HepG2 (cell line): Measurements from ENCODE around the gene EXOC1. TPM values are rescaled to one million over a fixed set of nuclear protein-coding genes. Genes with fewer than 3 reads are reported as not detected.

Experiments used
- GMEB1 ChIP-seq: sonication (generic); formaldehyde crosslinking; IDR thresholded peaks from 2 replicates; pipeline ENCODE4 v1.5.1; 2020; ENCODE audit warnings: missing genetic modification reagents, mild to moderate bottlenecking, borderline replicate concordance
- HNRNPK ChIP-seq: fragments of 200-400 bp; formaldehyde crosslinking; IDR thresholded peaks from 2 replicates; pipeline ENCODE4 v1.6.1; 2018; ENCODE audit warnings: low read length, low read depth, moderate library complexity, mild to moderate bottlenecking; ENCODE audit not compliant: poor library complexity, severe bottlenecking
- IKZF4 ChIP-seq: sonication (generic); formaldehyde crosslinking; IDR thresholded peaks from 2 replicates; pipeline ENCODE4 v1.5.1; 2020; ENCODE audit warnings: borderline replicate concordance, mild to moderate bottlenecking, low read depth, missing genetic modification reagents; ENCODE audit errors: not compliant biosample characterization
- MED1 ChIP-seq: sonication (generic); formaldehyde crosslinking; IDR thresholded peaks from 2 replicates; pipeline ENCODE4 v1.4.0; 2020; ENCODE audit warnings: missing genetic modification reagents
- MEIS1 ChIP-seq: sonication (generic); formaldehyde crosslinking; IDR thresholded peaks from 2 replicates; pipeline ENCODE4 v1.9.0; 2021; ENCODE audit warnings: mild to moderate bottlenecking, missing genetic modification reagents, moderate library complexity, borderline replicate concordance
- NFIB ChIP-seq: sonication (generic); formaldehyde crosslinking; IDR thresholded peaks from 2 replicates; pipeline ENCODE4 v1.9.0; 2021; ENCODE audit warnings: missing genetic modification reagents, mild to moderate bottlenecking, borderline replicate concordance
- PAXIP1 ChIP-seq: sonication (generic); formaldehyde crosslinking; conservative IDR thresholded peaks from 2 replicates; pipeline ENCODE4 v1.4.0; 2020; ENCODE audit warnings: mild to moderate bottlenecking, missing genetic modification reagents, moderate library complexity
- PPARG ChIP-seq: conservative IDR thresholded peaks from 2 replicates; pipeline ENCODE4 v1.6.1; 2016; ENCODE audit warnings: missing biosample characterization, missing genetic modification reagents
- SOX6 ChIP-seq, 2 experiments: fragments of 450-650 bp in 1 of 2; sonication (generic) in 1 of 2; formaldehyde crosslinking in 1 of 2; IDR thresholded peaks; 2 replicates each; pipeline versions ENCODE4 v1.4.0 to v1.6.1; 2017 to 2020; ENCODE audit warnings: antibody characterized with exemption in 1 of 2, mild to moderate bottlenecking in 1 of 2, missing genetic modification reagents in 1 of 2
- TAF1 ChIP-seq: sonication (generic); formaldehyde crosslinking; IDR thresholded peaks from 2 replicates; pipeline ENCODE4 v1.4.0; 2020; ENCODE audit warnings: missing genetic modification reagents
- TGIF2 ChIP-seq: IDR thresholded peaks from 2 replicates; pipeline ENCODE4 v1.6.1; 2016; ENCODE audit warnings: control low read depth, missing compliant biosample characterization
- WIZ ChIP-seq: sonication (generic); formaldehyde crosslinking; IDR thresholded peaks from 2 replicates; pipeline ENCODE4 v1.5.1; 2020; ENCODE audit warnings: mild to moderate bottlenecking, missing genetic modification reagents
- YY1 ChIP-seq: IDR thresholded peaks from 2 replicates; pipeline ENCODE4 v1.6.1; 2011; ENCODE audit warnings: low read length, low read depth, moderate library complexity, mild to moderate bottlenecking; ENCODE audit not compliant: insufficient read depth, insufficient replicate concordance
- ZBTB2 ChIP-seq: sonication (generic); formaldehyde crosslinking; IDR thresholded peaks from 2 replicates; pipeline ENCODE4 v1.8.0; 2022; ENCODE audit warnings: low read depth, missing genetic modification reagents
- ZMYM4 ChIP-seq: sonication (generic); formaldehyde crosslinking; IDR thresholded peaks from 2 replicates; pipeline ENCODE4 v1.8.1; 2023; ENCODE audit warnings: mild to moderate bottlenecking, missing genetic modification reagents
- ZNF232 ChIP-seq: sonication (generic); formaldehyde crosslinking; IDR thresholded peaks from 2 replicates; pipeline ENCODE4 v1.4.0; 2020; ENCODE audit warnings: missing genetic modification reagents, borderline replicate concordance
- ZNF460 ChIP-seq: sonication (generic); formaldehyde crosslinking; IDR thresholded peaks from 2 replicates; pipeline ENCODE4 v1.5.1; 2020; ENCODE audit warnings: missing genetic modification reagents, mild to moderate bottlenecking, borderline replicate concordance
- ZNF484 ChIP-seq: sonication (generic); formaldehyde crosslinking; IDR thresholded peaks from 2 replicates; pipeline ENCODE4 v1.5.1; 2020; ENCODE audit warnings: mild to moderate bottlenecking, low read depth, missing genetic modification reagents, borderline replicate concordance
- ZNF512 ChIP-seq: sonication (generic); formaldehyde crosslinking; IDR thresholded peaks from 2 replicates; pipeline ENCODE4 v1.4.0; 2020; ENCODE audit warnings: mild to moderate bottlenecking, missing genetic modification reagents
- polyA plus RNA-seq, 8 experiments: library from polyadenylated mRNA; depleted of rRNA in 3 of 8; stranded (reverse) in 7 of 8; unstranded in 1 of 8; fragments of >200 nt; fragmentation: Illumina TruSeq in 4 of 8; extraction: Trizol in 4 of 8; gene quantifications; 2 replicates each; pipeline versions ENCODE4 v1.2.1 to v1.2.3, GENCODE V29; 2011 to 2016; ENCODE audit warnings: low read depth in 4 of 8, missing spikeins in 1 of 8, mixed read lengths in 1 of 8; ENCODE audit not compliant: insufficient read depth in 1 of 8
- total RNA-seq, 5 experiments: library from RNA; depleted of rRNA; stranded (reverse); fragments of >200 nt; fragmentation: Illumina TruSeq; extraction: Trizol; gene quantifications; 2 replicates each; pipeline ENCODE4 v1.2.3, GENCODE V29; 2016; ENCODE audit warnings: low read depth in 1 of 5

Gene EXOC1
- total and polyA plus RNA-seq, 2 of the 13 experiments (the other 11 are each of a cell fraction or from before 2014, with no cell fraction given) = 9.1 to 18.4 TPM

- TF ChIP-seq NFIB (CRISPR knock-in tag) = peak; percentile 79; the same call in 1 of the 2 replicates
- TF ChIP-seq ZMYM4 (CRISPR knock-in tag) = peak; percentile 93
- peak; percentile 35; the same call in 1 of the 2 replicates for TF ChIP-seq PPARG (CRISPR knock-in tag)
- no peak for TF ChIP-seq SOX6 (IDR thresholded peaks at IDR 0.05)
- peak; percentile 77 for TF ChIP-seq SOX6 (CRISPR knock-in tag; IDR thresholded peaks at IDR 0.05)
- peak; percentile 88 for TF ChIP-seq GMEB1 (CRISPR knock-in tag)
- TF ChIP-seq TGIF2 (CRISPR knock-in tag) = peak; percentile 68; the same call in 1 of the 2 replicates
- TF ChIP-seq HNRNPK = peak; percentile 88
- peak; percentile 24; the same call in 1 of the 2 replicates for TF ChIP-seq ZNF460 (CRISPR knock-in tag)
- no peak for TF ChIP-seq ZNF484 (CRISPR knock-in tag)
- peak; percentile 80; the same call in 1 of the 2 replicates for TF ChIP-seq ZNF232 (CRISPR knock-in tag)
- peak; percentile 62 for TF ChIP-seq PAXIP1 (CRISPR knock-in tag)
- TF ChIP-seq MEIS1 = no peak
- peak; percentile 98 for TF ChIP-seq ZBTB2 (CRISPR knock-in tag)
- TF ChIP-seq TAF1 (CRISPR knock-in tag) = peak; percentile 67
- TF ChIP-seq IKZF4 (CRISPR knock-in tag) = peak; percentile 62
- 0 out of 2 replicates have a peak, but pooled peaks have one; percentile 65 for TF ChIP-seq WIZ (CRISPR knock-in tag)
- TF ChIP-seq MED1 (CRISPR knock-in tag) = peak; percentile 81
- peak; percentile 92 for TF ChIP-seq YY1
- peak; percentile 57; the same call in 1 of the 2 replicates for TF ChIP-seq ZNF512
These were observed 95.5 kb downstream of the EXOC1 start, which contains the start of gene CEP135 (continued) for GRCh38 chr4:55948726-55949481.
